ENCODE measurements around the gene RPGRIP1L.
A peak's percentile ranks its signal among the peaks of the same experiment; 100 is the strongest.

The RPGRIP1L gene

DNA sequence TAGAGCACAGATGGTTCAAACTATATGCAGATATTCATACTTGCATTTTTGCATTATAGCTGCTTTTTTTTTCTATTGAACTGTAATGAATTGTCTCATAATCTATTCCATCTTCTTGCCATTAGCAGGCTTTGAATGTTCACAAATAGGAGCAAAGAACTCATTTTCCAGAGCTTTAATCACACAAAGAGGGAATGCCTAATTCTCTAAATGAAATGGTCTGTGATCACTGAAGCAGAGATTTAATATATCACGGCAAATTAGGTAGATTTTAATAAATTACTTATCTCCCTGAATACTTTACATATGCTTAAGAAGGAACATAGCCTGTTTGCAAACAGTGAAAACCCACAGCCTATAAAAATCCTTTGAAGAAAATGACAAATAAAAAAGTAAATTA lies 103.0 kb downstream of the RPGRIP1L start:
- DNase-seq (ENCODE audit: low spot score), result no peak

DNA sequence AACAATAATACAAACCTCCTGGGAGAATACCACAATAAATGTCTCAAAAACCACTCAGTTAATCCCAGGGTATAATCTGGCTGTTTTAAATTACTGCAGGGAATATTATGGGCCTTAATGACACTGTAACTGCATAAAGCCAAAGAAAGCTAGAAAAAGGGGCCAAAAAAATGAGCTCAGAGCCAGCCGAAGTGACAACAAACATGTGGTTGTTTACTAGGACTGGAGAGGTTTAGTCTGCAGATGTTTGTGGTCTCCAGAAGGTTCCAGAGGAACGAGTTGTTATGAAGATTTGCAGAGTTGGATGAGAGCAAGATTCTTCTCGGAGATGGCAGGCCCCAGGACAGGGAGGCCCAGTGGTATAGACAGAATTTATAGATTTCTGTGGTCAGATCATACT lies 103.5 kb downstream of the RPGRIP1L start:
- DNase-seq (ENCODE audit: low spot score), result no peak

DNA sequence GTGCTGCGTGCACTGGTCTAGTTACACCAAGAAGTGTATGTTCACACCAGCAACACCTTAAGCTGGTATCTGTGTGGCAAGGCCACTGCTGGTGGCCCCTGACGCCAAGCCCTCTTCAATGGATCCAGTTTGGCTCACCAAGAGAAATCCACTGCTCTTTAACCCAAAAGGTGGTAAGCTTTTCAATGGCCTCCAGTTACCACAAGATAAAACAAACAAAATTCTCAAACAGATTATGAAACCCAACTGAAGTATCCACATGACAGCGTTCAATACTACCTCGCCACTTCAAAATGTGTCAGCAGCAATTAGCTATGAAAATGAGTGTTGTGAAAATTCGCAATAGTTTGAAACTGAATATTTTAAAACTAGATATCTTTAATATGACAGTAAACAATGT lies 104.1 kb downstream of the RPGRIP1L start:
- DNase-seq (ENCODE audit: low spot score), result no peak

DNA sequence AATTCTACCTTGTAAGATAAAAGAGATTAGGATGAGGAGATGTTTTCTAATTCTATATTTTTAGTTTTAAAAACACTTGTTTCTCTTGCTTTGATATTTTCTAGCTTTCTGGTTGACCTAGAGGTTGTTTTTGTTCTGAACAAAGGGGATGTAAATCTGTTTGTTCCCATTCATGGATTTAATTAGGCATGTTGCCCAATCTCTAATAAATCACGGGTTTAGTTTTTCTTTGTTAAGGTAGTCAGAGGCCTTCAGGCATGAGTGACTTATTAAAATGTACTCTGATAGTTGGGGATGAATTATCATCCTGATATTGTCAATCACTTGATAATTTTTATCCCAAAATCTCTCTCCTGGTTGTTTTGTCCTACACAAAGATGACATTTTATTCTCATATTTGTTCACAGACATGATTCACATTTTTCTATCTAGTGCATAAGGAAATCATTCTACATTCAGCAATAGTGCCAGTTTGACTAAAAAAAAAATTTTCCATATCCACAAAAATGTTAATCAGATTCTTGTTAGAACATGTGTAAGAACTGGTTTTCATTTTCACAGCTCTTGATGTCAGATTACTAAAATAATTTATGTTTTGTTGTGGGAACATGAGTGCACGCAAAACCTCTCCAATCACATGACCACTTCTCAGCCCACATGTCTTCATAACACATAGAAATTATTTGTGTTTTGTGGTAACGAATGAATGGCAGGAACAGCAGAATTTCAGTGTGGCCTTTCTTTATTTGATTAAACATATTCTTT lies 105.0 kb downstream of the RPGRIP1L start:
- DNase-seq (ENCODE audit: low spot score), result no peak

DNA sequence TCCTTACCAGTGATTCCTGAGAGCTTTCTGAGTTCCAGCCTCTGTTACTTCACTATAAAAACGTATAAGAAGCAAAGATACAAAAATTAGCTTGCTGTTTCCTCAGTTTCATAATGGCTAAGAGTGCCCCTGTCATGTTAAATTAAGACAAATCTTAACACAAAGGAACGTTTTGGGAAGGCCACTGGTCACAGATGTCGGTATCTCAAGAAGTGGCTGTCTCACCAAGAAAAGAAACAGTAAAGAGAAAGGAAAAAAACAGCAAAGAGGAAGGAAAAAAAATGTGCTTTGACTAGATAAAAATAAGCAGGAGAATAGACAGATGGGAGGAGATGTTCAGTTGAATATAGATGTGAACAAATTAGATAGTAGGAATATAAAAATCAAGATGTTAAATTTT lies 105.9 kb downstream of the RPGRIP1L start:
- DNase-seq (ENCODE audit: low spot score), result no peak

DNA sequence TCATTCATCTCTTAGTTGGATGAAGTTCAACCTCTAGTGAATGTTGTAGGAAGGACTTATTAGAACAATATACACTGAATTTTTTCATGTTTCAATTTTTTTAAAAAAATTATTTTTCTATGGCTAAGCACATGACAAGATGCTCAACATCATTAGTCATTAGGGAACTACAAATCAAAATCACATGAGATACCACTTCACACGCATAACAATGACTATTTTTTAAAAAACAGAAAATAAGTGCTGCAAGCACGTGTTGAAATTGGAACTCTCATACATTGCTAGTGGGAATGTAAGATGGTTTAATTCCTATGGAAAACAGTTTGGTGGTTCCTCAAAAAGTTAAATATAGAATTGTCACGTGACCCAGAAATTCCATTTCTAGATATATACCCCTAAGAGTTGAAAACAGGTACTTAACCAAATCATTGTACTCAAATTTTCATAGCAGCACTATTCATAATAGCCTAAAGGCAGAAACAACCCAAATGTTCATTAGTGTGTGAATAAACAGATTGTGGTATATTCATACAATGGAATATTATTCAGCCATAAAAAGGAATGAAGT lies 115.5 kb downstream of the RPGRIP1L start:
- DNase-seq (ENCODE audit: low spot score), result no peak

DNA sequence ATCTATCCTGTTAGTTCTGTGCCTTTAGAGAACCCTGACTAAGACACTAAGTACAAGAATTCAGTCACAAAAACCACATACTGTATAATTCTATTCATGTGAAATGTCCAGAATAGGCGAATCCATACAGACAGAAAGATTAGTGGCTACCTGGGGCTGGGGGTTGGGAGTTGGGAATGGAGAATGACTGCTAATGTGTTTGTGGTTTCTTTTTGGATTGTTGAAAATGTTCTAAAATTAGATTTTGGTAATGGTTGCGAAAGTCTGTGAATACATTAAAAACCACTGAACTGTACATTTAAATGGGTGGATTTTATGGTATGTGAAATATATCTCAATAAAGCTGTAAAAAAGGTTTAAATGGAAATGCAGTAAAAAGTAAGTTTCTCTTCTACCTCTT lies 120.3 kb downstream of the RPGRIP1L start:
- no peak for DNase-seq (ENCODE audit: low spot score)

DNA sequence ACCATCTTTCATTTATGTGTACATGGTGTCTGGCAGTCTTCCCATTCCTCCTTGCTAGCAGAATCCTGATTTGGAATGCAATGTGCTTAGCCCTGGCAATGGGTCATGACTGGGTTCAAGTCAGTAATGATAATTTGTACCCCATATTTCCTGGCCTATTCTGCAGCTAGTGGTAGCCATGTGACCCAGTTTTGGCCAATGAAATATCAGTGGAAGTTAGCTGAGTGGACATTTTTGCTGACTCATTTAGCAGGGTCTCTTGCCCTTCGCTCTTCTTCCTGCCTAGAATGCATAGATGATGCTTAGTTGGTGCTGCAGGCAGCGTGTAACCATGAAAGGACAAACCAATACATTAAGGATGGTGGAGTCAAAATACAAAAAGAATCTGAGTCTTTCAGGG lies 121.9 kb downstream of the RPGRIP1L start:
- DNase-seq (ENCODE audit: low spot score), result no peak

DNA sequence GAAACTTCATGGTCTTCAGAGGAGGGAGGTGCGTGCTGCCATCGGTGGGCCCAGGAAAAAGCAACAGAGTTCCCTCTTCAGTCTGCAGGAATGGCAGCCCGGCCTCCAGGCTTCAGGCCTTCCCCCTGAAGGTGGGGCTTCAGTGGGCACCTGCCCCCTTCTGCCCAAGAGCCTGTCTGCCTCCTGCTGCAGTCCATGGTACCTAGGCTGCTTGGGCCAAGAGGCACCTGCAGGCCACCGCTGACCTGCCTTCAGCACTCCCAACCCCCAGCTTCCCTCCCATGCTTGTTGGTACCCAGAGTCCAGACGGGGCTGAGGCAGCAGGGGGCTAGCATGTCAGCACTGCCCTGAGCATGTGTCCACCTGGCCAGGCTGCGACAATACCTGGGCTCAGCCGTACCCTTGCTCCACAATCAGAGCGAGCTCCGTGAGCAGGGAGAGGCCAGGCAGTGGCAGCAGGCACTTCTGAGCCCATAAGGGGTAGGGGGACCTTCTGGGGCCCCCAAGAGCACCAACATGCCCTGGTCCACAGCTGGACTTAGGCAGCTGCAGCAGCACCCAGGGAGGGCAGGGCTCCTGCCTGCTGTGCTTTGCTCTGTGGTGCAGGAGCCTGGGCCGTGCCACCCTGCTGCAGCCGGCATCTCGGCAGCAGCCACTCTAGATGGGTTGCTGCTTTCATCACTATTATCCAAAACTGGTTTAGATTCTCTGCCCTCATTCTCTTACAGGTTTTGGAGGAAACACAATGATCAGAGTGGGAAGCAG lies 123.4 kb downstream of the RPGRIP1L start:
- DNase-seq (ENCODE audit: low spot score), result no peak

DNA sequence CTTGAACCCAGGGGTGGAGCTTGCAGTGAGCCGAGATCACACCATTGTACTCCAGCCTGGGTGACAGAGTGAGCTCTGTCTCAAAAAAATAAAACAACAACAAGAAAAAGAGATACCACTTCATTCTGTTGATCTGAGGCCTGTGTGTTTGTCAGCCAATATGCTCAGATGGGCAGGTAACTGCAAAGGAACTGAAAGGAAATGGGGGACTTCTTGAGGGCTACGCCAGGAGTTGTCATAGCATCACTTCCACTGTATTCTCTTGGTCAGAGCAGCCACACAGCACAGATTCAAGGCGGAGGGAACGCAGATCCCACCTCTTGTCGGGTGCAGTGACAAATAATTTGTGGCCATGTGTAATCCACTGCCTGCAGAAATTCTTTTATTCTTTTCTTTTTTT lies 126.8 kb downstream of the RPGRIP1L start:
- no peak for DNase-seq (ENCODE audit: low spot score)

DNA sequence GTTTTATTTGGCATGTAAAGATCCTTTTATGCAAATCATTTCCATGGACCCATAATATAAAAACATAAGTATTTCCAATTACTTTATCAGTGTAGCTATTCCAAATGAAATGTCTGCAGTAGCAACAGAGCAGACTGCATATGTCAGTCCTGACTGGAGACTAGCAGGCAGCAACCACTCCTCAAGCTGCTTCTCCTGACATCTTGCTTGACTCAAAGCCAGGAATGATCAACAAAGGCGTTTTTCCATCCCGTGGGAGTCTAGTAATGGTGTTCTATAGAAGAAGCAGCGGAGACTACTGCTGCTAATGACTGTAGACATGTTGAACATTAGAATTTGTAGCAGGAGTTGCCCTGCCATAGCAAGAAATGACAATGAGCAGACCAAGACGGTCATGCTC lies 127.4 kb downstream of the RPGRIP1L start:
- DNase-seq (ENCODE audit: low spot score), result no peak

DNA sequence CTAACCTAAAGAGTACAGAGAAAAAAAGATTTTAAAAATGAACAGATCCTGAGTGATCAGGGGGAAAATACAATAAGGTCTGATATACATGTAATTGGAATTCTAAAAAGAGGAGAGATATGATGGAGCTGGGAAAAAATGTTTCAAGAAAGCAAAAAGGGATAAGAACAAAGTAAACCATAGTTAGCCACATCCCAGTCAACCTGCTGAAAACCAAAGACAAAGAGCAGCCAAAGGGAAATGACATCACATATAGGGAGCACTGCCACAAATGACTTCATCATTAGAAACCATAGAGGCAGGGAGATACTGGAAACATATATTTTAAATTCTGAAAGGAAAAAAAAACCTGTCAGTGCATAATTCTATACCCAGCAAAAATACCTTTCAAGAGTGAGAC lies 131.9 kb downstream of the RPGRIP1L start:
- DNase-seq (ENCODE audit: low spot score), result no peak

DNA sequence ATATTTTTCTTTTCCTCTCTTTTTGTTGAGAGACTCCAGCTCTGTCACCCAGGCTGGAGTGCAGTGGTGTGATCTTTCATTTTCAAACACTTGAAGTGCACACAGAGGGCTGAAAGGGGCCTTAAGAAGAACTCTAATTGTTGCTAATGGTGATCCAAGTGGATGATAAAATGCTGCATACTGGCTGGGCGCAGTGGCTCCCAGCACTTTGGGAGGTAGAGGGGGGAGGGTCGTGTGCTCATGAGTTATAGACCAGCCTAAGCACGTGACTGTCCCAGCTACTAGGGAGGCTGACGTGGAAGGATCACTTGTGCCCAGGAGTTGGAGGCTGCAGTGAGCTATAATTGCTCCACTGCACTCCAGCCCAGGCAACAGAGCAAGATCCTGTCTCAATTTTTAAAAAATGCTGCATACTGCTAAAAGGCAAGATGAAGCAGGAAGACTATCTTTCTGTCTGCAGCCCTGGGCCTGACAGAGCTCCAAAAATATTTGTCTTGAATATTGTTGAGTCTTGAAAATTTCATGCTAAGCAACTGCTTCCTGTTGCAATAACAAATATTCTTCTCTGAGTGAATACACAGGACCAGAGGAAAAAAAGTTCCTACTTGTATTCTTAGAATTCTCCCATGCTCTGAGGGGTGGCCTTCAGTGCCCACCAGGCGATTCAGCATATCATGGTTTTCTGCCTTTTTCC lies 137.0 kb downstream of the RPGRIP1L start:
- DNase-seq (ENCODE audit: low spot score), result no peak

DNA sequence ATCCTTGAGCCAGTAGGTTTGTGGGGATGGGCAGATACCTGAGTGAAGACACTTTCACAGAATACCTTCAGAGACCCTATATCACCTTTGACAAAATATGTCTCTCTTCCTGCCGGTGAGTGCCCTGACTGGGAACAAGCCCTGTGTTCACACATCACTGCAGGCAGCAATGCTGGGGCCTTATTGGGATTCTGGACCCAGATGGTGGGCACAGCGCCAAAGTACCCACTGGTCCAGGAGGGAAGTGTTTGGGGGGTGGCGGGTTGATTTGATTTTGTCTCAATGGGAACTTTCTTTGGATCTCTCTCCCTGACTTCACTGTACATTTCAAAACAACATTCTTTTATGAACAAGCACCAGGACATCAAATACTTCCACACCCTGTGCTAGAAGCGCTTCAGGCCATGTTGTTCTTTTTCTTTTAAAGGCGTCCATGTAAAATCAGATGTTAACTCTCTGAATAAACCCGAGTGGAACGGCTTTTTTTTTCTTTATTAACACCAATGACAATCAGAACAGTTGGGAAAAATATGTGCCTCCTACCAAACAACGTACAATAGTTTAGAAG lies 138.3 kb downstream of the RPGRIP1L start:
- no peak for DNase-seq (ENCODE audit: low spot score)

DNA sequence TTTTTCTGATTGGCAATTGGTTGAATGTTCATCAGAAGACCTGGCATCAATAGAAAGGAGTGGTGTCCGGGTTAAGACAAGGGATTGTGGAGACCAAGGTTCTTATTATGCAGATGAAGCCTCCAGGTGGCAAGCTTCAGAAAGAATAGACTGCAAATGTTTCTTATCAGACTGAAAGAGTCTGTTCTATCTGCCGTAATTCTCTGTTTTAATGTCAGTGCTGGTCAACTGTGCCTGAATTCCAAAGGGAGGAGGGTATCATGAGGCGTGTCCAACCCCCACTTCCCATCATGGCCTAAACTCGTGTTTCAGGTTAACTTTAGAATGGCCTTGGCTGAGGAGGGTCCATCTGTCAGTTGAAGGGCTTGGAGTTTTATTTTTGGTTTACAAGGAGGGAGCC lies 140.2 kb downstream of the RPGRIP1L start:
- DNase-seq (ENCODE audit: low spot score), result no peak

DNA sequence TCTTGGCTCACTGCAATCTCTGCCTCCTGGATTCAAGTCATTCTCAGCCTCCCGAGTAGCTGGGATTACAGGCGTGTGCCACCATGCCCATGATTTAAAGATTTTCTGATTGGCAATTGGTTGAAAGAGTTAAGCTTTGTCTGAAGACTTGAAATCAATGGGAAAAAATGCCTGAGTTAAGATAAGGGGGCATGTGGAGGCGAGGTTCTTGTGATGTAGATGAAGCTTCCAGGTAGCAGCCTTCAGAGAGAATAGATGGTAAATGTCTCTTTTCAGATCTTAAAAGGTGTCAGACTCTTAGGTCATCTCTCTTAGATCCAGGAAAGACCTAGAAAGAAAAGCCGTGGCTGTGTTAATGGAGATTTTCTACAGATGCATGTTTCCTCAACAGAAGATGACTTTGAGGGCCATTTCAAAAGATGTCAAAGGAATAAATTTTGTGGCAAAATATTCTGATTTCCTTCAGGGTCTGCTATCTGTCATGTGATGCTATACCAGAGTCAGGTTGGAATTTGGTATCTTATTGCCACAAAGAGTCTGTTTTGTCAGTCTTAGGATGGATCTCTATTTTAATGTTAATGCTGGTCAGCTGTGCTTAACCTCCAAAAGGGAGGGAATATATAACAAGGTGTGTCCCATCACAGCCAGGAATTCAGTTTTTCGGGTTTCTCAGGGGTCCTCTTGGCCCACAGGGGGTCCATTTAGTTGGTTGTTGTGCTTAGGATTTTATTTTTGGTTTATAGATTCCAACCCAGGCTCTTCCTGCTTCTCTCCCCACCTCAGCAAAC lies 142.4 kb downstream of the RPGRIP1L start:
- DNase-seq (ENCODE audit: low spot score), result no peak

DNA sequence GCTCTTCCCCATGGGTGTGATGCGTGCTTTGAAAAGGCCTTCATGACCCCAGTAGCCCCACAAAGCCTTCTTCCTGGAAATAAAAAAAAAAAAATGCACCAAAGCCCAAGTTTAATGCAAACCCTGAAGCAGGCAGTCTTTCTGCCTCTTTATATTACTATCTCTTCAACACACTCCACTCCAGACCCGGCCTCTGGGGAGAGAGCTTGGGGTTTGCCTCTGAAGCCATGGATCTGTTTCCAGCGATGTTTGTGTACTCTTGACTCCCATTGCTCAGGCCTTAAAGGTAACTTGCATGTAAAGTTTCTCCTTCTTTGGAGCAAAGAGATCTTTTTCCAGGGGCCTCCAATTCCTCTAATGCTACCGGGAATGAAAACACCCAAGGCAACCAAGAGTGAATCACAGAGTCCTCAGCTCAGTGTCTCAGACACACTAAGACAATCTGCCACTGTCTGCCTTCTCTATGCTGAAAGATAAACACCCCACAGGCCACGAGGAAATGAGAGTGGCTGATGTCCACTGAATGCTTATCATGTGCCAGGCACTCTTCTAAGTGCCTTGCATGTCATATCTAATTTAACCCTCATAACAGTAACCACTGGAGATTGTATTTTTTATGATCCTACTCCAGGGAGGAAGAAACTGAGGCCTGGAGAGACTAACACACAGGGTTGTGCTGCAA lies 144.2 kb downstream of the RPGRIP1L start:
- DNase-seq (ENCODE audit: low spot score), result no peak

DNA sequence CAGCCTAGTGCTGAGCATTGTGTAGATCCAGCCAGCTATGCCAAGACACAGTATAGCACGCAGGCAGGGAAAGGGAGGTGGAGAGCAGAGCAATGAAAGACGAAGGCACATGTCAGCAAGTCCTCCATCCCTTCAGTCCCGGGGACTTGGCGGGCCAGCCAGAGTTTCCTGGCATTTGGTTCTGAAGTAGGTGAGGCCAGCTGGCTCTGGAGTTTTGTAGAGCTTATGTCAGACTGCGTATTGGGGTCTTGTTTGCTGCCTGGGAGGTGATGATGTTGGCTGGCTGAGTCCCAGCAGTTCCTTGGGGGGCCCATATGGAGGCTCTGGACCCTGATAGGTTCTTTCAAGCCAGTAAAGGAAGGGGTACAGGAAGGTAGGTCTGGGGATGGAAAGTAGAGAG lies 144.9 kb downstream of the RPGRIP1L start:
- DNase-seq (ENCODE audit: low spot score), result no peak

DNA sequence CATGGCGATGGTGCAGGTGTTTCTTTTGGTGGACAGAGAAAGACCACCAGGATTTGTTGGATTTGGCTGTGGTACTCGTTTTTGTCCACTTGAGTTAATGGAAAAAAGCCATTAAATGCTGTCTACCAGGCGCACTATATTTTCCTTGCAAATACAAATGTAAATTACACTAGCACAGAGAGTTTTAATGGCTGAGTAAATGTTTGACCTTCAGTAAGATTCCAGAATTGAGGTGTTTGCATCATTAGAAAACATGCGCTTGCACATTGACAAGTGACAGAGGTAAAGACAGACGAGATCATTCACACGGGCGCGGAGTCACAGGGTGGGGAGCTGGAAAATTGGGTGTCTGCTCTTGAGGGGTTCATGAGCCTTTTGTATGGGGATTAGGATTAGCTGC lies 147.1 kb downstream of the RPGRIP1L start:
- DNase-seq (ENCODE audit: low spot score), result no peak

DNA sequence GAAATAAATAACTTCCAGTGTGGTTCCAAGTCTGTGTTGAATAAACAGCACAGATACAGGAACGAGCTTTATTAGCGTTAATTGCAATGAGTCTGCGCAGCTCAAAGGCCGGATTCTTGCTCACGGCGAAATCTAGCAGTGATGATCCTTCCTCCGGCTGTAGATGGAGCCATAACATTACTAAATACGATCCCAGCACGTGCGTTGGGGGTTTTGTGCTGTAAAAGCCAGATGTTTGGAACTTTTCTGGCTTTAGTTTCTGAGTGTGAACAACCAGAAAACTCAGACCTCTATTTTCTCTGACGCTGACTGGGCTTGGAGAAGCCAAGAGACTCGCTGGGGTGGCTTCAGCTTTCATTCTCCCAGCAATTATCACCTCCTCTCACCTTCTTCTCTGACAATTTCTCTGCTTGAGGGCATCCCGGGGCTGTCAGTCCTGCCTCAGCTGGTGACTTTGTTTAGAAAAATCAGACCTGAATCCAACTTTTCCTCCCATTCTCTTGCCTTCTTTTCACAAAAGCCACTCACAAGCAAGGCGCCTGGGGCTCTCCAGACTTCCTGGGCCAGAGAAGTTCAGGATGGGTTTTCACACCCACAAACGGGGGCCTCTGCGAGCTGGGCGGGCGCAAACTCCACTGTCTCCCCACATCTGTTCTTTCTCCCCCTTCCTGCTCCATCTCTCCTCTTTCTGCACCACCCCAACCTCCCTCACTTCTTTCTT lies 153.5 kb downstream of the RPGRIP1L start:
- DNase-seq (ENCODE audit: low spot score), result peak; percentile 66
